IPS-15b (cell line): ENCODE results near the gene ACSL5.

Experiments
- H3K27me3 ChIP-seq: one replicate; pipeline ENCODE4 v1.6.1; 2013; ENCODE audit warnings: low read length; ENCODE audit not compliant: control insufficient read depth, insufficient read depth
- H3K36me3 ChIP-seq: one replicate; pipeline ENCODE4 v1.6.1; 2013; ENCODE audit warnings: low read length; ENCODE audit not compliant: control insufficient read depth, insufficient read depth
- H3K4me1 ChIP-seq: one replicate; pipeline ENCODE4 v1.6.1; 2013; ENCODE audit warnings: mild to moderate bottlenecking, low read length; ENCODE audit not compliant: control insufficient read depth, insufficient read depth
- H3K4me3 ChIP-seq: one replicate; pipeline ENCODE4 v1.5.1; 2013; ENCODE audit warnings: low read depth, low read length
- H3K9ac ChIP-seq: one replicate; pipeline ENCODE4 v1.6.1; 2013; ENCODE audit warnings: low read depth, mild to moderate bottlenecking, low read length
- H3K9me3 ChIP-seq: one replicate; pipeline ENCODE4 v1.6.1; 2013; ENCODE audit warnings: mild to moderate bottlenecking, low read length; ENCODE audit not compliant: control insufficient read depth, insufficient read depth

Gene ACSL5

GRCh38 chr10:112434988-112435619 lies 61.2 kb downstream of the ACSL5 start:
- no peak overlapping the region for H3K9ac ChIP-seq
- H3K4me3 ChIP-seq: no peak overlapping the region
- no peaks in the 10 kb centered on the region for H3K27me3 ChIP-seq
- no peaks in the 10 kb centered on the region for H3K4me1 ChIP-seq
- H3K36me3 ChIP-seq: peaks cover 5% of the 10 kb centered on the region
- no peaks in the 10 kb centered on the region for H3K9me3 ChIP-seq

DNA sequence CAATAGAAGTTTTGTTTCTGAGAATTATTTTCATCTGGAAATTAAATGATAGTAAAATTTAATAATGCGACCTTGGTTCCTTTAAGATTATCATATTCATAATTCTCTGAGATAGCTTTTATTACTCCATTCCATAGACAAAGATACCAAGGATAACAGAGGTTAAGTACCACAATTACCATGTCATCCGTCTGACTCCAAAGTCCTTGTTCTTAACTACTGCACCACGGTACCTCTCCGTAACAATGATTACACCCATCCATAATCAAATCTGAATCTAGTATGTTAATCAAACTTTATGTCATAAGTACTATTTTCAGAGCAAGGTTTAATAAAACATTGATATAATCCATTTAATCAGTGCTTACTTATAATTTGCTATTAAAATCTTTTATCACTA lies 64.4 kb downstream of the ACSL5 start:
- Histone ChIP-seq H3K9ac (no peak overlapping the region), H3K36me3 (no peaks in the 10 kb centered on the region)

GRCh38 chr10:112441520-112441919 lies 67.6 kb downstream of the ACSL5 start:
- H3K9me3 ChIP-seq: no peaks in the 10 kb centered on the region
- no peak overlapping the region for H3K4me3 ChIP-seq
- H3K27me3 ChIP-seq: no peaks in the 10 kb centered on the region
- H3K36me3 ChIP-seq: no peaks in the 10 kb centered on the region
- no peak overlapping the region for H3K9ac ChIP-seq
- no peaks in the 10 kb centered on the region for H3K4me1 ChIP-seq

More for the DNA sequence above, 64.4 kb downstream of the ACSL5 start:
- Histone ChIP-seq H3K9me3 (no peaks in the 10 kb centered on the region), H3K27me3 (no peaks in the 10 kb centered on the region), H3K4me1 (no peaks in the 10 kb centered on the region), H3K4me3 (no peak overlapping the region)

DNA sequence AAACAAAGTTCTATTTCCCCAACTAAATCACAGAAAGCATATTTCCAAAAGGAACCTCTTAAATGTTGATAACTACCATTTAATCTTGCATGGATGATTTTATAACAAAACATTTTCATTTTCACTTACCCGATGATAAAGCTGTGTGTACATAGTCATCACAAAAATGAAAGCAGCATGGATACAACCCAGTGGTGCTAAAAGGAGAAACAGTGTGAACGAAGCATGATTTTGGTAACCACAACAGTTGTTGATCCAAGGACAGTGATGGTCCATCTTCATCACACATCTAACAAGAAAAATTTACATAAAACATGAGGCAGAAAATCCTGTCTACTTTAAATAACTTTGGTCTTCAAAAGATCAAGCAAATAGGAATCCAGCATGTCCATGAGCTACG lies 68.1 kb downstream of the ACSL5 start:
- Histone ChIP-seq H3K9me3 (no peaks in the 10 kb centered on the region), H3K9ac (no peak overlapping the region), H3K4me3 (no peak overlapping the region), H3K27me3 (no peaks in the 10 kb centered on the region), H3K36me3 (no peaks in the 10 kb centered on the region), H3K4me1 (no peaks in the 10 kb centered on the region)

GRCh38 chr10:112446055-112446854 lies 72.3 kb downstream of the ACSL5 start:
- Histone ChIP-seq H3K9ac (peak overlapping the region; percentile 99), H3K4me1 (peaks cover 4% of the 10 kb centered on the region), H3K4me3 (peak overlapping the region; percentile 96), H3K27me3 (no peaks in the 10 kb centered on the region), H3K9me3 (no peaks in the 10 kb centered on the region), H3K36me3 (no peaks in the 10 kb centered on the region)

GRCh38 chr10:112446855-112447619 lies 73.1 kb downstream of the ACSL5 start, which contains the start of the genes VTI1A and ZDHHC6:
Gene VTI1A, plus strand, starts transcription at chr10:112447215. Its CDS starts 159 bp downstream, at chr10:112447374.
Gene ZDHHC6, minus strand, starts transcription at chr10:112446914. Its CDS starts 1,478 bp downstream, at chr10:112445436.
- Histone ChIP-seq H3K36me3 (no peaks in the 10 kb centered on the region), H3K4me1 (peaks cover 4% of the 10 kb centered on the region), H3K9ac (peak within 1 kb of the TSS; percentile 99), H3K4me3 (peak within 1 kb of the TSS; percentile 96), H3K9me3 (no peaks in the 10 kb centered on the region), H3K27me3 (no peaks in the 10 kb centered on the region)

GRCh38 chr10:112447620-112447928 lies 73.7 kb downstream of the ACSL5 start:
- Histone ChIP-seq H3K4me1 (peaks cover 4% of the 10 kb centered on the region), H3K36me3 (no peaks in the 10 kb centered on the region), H3K27me3 (no peaks in the 10 kb centered on the region), H3K9ac (peak overlapping the region; percentile 99), H3K9me3 (no peaks in the 10 kb centered on the region), H3K4me3 (peak overlapping the region; percentile 96)

DNA sequence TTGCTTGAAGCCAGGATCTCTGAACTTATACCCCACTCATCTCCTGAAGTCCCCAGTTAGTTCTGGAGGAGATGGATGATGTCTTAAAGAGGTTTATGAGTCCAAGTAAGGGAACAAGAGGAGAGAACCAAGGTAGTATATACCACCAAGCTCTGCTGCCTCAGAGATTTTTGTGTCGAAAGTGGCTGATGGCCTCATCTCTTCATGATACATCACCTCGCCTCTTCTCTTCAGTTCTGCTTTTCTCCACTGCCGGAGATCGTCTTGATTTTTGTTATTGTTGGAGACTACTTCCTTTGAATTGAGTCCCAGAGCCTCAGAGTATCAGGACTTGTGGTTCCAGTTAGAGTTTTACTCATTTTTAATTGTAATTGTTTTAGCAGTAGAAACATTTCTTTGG lies 75.0 kb downstream of the ACSL5 start:
- no peak overlapping the region for H3K4me3 ChIP-seq
- H3K9me3 ChIP-seq: no peaks in the 10 kb centered on the region
- no peaks in the 10 kb centered on the region for H3K27me3 ChIP-seq
- H3K9ac ChIP-seq: no peak overlapping the region
- H3K4me1 ChIP-seq: peaks cover 4% of the 10 kb centered on the region
- H3K36me3 ChIP-seq: no peaks in the 10 kb centered on the region

DNA sequence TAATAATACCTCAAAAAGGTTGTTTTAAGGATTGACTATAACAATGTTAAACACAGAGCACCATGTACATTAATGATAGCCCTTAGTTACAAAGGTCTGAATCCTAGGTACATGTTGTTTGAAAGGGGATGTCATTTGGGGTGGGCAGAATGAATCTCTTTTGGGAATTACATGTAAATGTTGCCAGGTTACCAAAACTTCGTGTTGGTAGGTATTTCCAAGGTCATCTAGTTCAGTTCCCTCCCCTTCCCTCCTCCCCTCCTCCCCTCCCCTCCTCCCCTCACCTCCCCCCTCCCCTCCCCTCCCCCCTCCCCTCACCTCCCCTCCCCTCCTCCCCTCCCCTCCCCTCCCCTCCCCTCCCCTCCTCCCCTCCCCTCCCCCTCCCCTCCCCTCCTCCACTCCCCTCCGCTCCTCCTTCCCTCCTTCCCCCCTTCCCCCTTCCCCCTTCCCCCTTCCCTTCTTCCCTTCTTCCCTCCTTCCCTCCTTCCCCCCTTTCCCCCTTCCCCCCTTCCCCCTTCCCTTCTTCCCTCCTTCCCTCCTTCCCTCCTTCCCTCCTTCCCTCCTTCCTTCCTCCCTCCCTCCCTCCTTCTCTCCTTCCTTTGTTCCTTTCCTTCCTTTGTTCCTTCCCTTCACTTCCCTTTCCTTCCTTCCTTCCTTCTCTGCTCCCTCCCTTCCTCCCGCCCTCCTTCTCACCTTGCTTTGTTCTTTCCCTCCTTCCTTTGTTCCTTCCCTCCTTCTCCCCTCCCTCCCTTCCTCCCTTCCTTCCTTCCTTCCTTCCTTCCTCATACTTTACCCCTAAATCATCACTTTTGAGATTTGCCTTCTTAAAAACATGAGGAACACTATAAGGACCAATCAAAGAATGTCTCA lies 81.2 kb downstream of the ACSL5 start:
- H3K36me3 ChIP-seq: no peaks in the 10 kb centered on the region
- no peaks in the 10 kb centered on the region for H3K4me1 ChIP-seq
- no peaks in the 10 kb centered on the region for H3K27me3 ChIP-seq
- no peaks in the 10 kb centered on the region for H3K9me3 ChIP-seq
- no peak overlapping the region for H3K9ac ChIP-seq
- no peak overlapping the region for H3K4me3 ChIP-seq

DNA sequence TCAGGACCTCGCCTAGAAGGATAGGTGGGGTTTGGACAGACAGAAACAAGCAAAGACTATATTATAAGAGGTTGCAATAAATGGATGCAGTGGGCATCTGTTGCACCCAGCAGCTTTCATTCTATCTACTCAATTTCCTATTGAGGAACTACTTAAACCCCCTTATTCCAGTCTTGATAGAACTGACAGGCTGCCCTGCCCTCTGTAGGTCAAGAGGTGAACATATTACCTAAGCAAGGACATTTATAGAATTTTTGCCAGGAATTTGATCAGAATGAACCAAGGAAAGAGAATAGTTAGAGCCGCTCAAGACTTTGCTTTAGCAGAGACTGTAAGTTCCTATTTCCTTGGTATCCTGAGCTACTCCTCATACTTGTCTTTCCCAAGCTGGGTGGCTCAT lies 82.6 kb downstream of the ACSL5 start:
- Histone ChIP-seq H3K27me3 (no peaks in the 10 kb centered on the region), H3K9ac (no peak overlapping the region), H3K4me1 (no peaks in the 10 kb centered on the region), H3K36me3 (peaks cover 4% of the 10 kb centered on the region), H3K4me3 (no peak overlapping the region), H3K9me3 (no peaks in the 10 kb centered on the region)

GRCh38 chr10:112460366-112460765 lies 86.5 kb downstream of the ACSL5 start:
- no peak overlapping the region for H3K4me3 ChIP-seq
- peaks cover 6% of the 10 kb centered on the region for H3K36me3 ChIP-seq
- H3K4me1 ChIP-seq: no peaks in the 10 kb centered on the region
- H3K27me3 ChIP-seq: no peaks in the 10 kb centered on the region
- H3K9me3 ChIP-seq: no peaks in the 10 kb centered on the region
- H3K9ac ChIP-seq: no peak overlapping the region
